Ovary (tissue), 9 donors: ENCODE data around the gene EEIG1. TPM values are rescaled to one million over a fixed set of nuclear protein-coding genes. Genes with fewer than 3 reads are reported as not detected.

Experiments used
- DNase-seq, 5 donors: peaks; one replicate each; pipeline ENCODE4 v3.0.0-alpha.2; 2019 to 2020
- H3K27ac ChIP-seq, 2 donors: fragments of 200-600 bp; one replicate each; pipeline versions ENCODE4 v1.5.1 to v1.8.0; 2019 to 2022
- H3K27me3 ChIP-seq: fragments of 200-600 bp; one replicate; pipeline ENCODE4 v1.8.0; 2022
- H3K36me3 ChIP-seq: fragments of 200-600 bp; sonication (generic); one replicate; pipeline ENCODE4 v1.5.1; 2019
- H3K4me1 ChIP-seq: one replicate; pipeline ENCODE4 v1.8.1; 2013; ENCODE audit warnings: mild to moderate bottlenecking, moderate library complexity; ENCODE audit not compliant: insufficient read depth
- H3K4me3 ChIP-seq: fragments of 200-600 bp; sonication (generic); one replicate; pipeline ENCODE4 v1.5.1; 2017
- H3K9me3 ChIP-seq, 2 donors: fragments of 200-600 bp in 1 of 2; sonication (generic) in 1 of 2; one replicate each; pipeline versions ENCODE4 v1.5.1 to v1.8.1; 2013 to 2019; ENCODE audit warnings: mild to moderate bottlenecking in 1 of 2, moderate library complexity in 1 of 2
- EP300 ChIP-seq: sonication (generic); formaldehyde crosslinking; IDR thresholded peaks from one replicate; pipeline ENCODE4 v1.6.1; 2017; ENCODE audit warnings: antibody characterized with exemption
- POLR2A ChIP-seq: fragments of 450-650 bp; IDR thresholded peaks from one replicate; pipeline ENCODE4 v1.6.1; 2017; ENCODE audit warnings: antibody characterized with exemption, mild to moderate bottlenecking, moderate library complexity
- WGBS, 3 donors: extraction: QIAGEN DNeasy Blood & Tissue Kit in 1 of 3; methylation state at CpG; one replicate each; pipeline versions ENCODE4 v1.1.5 to v1.1.7; 2013 to 2017; 5-methylcytosine and 5-hydroxymethylcytosine counted together
- intact Hi-C, 4 donors: fragments of 100-400 bp; cut with DNase I; formaldehyde crosslinking; loops; one replicate each; pipeline versions ENCODE4 v1.11.0 to v1.15.1; 2022 to 2023
- polyA plus RNA-seq, 2 donors: library from polyadenylated mRNA; stranded (reverse); fragments of 200-250 nt in 1 of 2; fragments of 350-450 nt in 1 of 2; fragmentation: Illumina TruSeq in 1 of 2; extraction: RNeasy Lipid Tissue Mini Kit (QIAGEN cat#74804) in 1 of 2; gene quantifications; one replicate each; pipeline ENCODE4 v1.2.3, GENCODE V29; 2013 to 2014
- total RNA-seq, 7 donors: library from RNA; depleted of rRNA in 2 of 7; stranded (reverse); fragments of >200 nt in 2 of 7; fragmentation: NEBNext Ultra II Directional in 3 of 7; extraction: Animal tissue kit (Norgen Biotek cat#: 25700) in 3 of 7; gene quantifications; one replicate each; pipeline versions ENCODE4 v1.1.0 to v1.2.4, GENCODE V29; 2016 to 2023
- TF ChIP-seq, protein P1 (sequence below), 3 donors: fragments of 450-650 bp in 2 of 3; fragments of 200-600 bp in 1 of 3; IDR thresholded peaks; one replicate each; pipeline versions ENCODE4 v1.5.1 to v1.8.0; 2016 to 2022; ENCODE audit warnings: antibody characterized with exemption in 3 of 3, mild to moderate bottlenecking in 1 of 3
- donor health status: DM: no; HTN: no; CAD: no; lungs with moderate emphysema.
- donor health status: DM: no; HTN: no; CAD: no.
- donor health status: Bipolar disorder and iron deficiency.
- donor health status: DM: yes; HTN: yes; CAD: no.
- donor health status: DM: no; HTN: no; CAD: no.
- donor health status: DM: yes; HTN: yes; CAD: no.

Gene EEIG1
- total and polyA plus RNA-seq, 9 donors = 8.6 to 104 (median 75.5) TPM

DNA sequence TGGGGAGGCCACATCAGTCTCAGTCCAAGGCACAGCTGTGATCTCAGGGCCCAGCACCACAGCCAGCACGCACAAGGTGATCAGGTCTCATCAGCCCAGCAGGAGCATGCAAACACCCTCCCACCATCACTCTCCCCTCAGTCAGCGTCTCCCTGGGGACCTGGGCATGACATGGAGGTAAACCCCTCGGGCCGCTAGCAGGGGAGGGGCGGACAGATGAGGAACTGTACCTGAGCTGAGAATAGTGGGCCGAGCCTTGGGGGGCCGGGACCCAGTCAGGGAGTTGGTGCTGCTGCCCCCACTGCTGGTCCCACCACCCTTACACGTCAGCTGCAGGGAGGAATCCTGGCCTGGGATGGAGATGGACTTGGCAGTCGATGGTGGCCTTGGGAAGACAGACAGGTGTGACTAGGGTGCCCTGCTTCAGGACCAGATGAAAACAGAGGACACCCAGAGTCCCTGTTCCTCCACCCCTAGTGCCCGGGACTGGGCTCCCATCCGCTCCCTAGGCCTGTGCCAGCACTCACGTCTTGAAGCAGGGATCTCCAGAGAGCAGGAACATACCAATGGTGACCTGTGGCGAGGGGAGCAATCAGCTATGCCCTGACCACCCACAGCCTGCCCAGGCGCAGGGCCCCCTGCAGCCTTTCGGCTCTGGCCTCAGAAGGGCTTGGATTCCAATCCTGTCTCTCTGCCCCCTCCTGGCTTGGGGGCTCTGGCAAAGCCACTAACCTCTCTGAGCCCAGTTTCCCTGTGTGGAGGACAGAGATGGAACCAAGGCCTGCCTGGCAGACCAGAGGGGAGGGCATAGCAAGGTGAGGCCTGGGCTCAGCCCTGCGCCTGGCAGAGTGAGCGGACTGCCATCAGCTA, 32.7 kb downstream of the EEIG1 start:
- Histone ChIP-seq H3K4me1 (peaks cover 7% of the 10 kb centered on the region), H3K9me3 (no peaks in the 10 kb centered on the region), H3K4me3 (no peak overlapping the region), H3K36me3 (no peaks in the 10 kb centered on the region), H3K27me3 (no peaks in the 10 kb centered on the region), H3K27ac (no peak overlapping the region)
- 81 to 86% (median 84%) methylated on average over 17 of the region's 17 CpGs for WGBS, 3 donors
- TF ChIP-seq, protein P1, sequence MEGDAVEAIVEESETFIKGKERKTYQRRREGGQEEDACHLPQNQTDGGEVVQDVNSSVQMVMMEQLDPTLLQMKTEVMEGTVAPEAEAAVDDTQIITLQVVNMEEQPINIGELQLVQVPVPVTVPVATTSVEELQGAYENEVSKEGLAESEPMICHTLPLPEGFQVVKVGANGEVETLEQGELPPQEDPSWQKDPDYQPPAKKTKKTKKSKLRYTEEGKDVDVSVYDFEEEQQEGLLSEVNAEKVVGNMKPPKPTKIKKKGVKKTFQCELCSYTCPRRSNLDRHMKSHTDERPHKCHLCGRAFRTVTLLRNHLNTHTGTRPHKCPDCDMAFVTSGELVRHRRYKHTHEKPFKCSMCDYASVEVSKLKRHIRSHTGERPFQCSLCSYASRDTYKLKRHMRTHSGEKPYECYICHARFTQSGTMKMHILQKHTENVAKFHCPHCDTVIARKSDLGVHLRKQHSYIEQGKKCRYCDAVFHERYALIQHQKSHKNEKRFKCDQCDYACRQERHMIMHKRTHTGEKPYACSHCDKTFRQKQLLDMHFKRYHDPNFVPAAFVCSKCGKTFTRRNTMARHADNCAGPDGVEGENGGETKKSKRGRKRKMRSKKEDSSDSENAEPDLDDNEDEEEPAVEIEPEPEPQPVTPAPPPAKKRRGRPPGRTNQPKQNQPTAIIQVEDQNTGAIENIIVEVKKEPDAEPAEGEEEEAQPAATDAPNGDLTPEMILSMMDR (IDR thresholded peaks at IDR 0.05) = no peak
- no peak for TF ChIP-seq EP300
- TF ChIP-seq POLR2A = no peak
- intact Hi-C loops = no loop called here
- no peak for DNase-seq

DNA sequence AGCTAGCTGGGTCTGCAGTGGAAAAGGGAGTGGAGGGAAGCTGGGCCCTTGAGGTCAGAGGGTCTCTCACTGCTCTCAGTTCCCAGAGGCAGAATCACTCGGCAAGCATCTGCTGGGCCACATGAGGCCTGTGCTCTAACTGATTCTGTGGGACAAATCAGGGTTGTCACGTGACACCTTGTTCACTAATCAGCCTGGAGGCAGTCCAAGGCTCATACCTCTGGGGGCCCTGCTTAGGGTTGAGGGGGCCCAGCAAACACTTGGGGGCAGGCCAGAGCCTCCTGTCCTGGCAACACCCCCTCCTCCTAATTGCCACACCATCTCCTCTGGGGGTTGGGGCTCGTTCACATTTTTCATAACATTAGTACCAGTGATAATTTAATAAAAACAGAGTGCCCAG, 34.1 kb downstream of the EEIG1 start:
- WGBS, 3 donors = 47 to 58% (median 52%) methylated on average over 3 of the region's 3 CpGs
- TF ChIP-seq POLR2A = no peak
- TF ChIP-seq EP300 = no peak
- TF ChIP-seq, protein P1 (IDR thresholded peaks at IDR 0.05) = no peak
- Histone ChIP-seq H3K36me3 (no peaks in the 10 kb centered on the region), H3K27ac (no peak overlapping the region), H3K27me3 (no peaks in the 10 kb centered on the region), H3K4me3 (no peak overlapping the region), H3K4me1 (peaks cover 9% of the 10 kb centered on the region), H3K9me3 (no peaks in the 10 kb centered on the region)
- DNase-seq = no peak
- intact Hi-C loops = no loop called here

DNA sequence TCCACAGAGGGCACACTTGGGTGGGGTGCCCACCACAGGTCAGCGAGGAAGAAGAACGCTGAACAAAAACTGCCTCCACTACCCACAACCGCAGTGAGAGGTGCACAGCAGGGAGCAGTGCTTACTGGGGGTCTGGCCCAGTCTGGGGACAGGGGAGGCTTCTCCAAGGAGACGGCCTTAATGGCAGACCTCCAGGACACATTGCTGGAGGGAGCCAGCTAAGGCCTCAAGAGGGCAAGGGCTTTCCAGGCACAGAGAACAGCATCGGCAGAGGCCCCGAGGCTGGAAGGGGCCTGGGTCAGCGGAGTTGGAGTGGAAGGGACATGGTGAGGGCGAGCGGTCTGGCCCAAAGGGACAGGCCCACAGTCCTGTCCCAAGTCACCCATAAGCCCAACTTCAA, 34.8 kb downstream of the EEIG1 start:
- intact Hi-C loops = loop anchor here in 1 of 4 donors (2.0 kb wide), 1 partner anchor 89 kb away; no protein-coding TSS in a partner anchor
- Histone ChIP-seq H3K36me3 (no peaks in the 10 kb centered on the region), H3K9me3 (no peaks in the 10 kb centered on the region), H3K27me3 (no peaks in the 10 kb centered on the region), H3K4me1 (peaks cover 9% of the 10 kb centered on the region), H3K4me3 (no peak overlapping the region), H3K27ac (no peak overlapping the region)
- 77 to 82% (median 78%) methylated on average over 9 of the region's 9 CpGs for WGBS, 3 donors
- TF ChIP-seq EP300 (no peak), POLR2A (no peak)
- TF ChIP-seq, protein P1 (IDR thresholded peaks at IDR 0.05) = no peak
- DNase-seq = peak in 1 of 5 donors; percentile 30

DNA sequence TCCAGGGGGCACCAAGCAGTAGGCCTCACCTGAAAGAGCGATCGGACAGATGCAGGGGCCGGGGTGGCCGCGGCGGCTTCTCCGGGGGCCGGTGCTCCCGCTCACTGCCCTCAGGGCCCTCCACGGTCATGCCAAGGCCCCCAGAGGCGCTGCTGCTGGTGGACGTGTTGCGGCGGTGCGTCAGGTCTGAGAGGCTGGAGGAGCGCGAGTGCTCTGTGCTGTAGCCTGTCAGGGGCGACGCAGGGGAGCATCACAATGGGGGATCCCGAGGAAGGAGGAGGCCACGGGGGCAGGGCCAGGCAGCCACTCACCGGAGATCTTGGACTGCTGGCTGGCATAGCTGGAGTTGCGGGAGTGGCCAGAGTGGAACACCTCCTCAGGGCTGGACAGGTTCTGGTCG, 35.5 kb downstream of the EEIG1 start:
- H3K27me3 ChIP-seq = no peaks in the 10 kb centered on the region
- peaks cover 3% of the 10 kb centered on the region for H3K4me1 ChIP-seq
- peak in 1 of 5 donors; percentile 29 for DNase-seq
- no peaks in the 10 kb centered on the region for H3K36me3 ChIP-seq
- WGBS, 3 donors = 86 to 93% (median 87%) methylated on average over 20 to 24 of the region's 24 CpGs
- TF ChIP-seq, protein P1 (IDR thresholded peaks at IDR 0.05) = no peak
- TF ChIP-seq EP300 (no peak), POLR2A (no peak)
- intact Hi-C loops = loop anchor here in 1 of 4 donors (2.0 kb wide), 1 partner anchor 89 kb away; no protein-coding TSS in a partner anchor
- H3K9me3 ChIP-seq = no peaks in the 10 kb centered on the region
- no peak overlapping the region for H3K4me3 ChIP-seq
- no peak overlapping the region for H3K27ac ChIP-seq
